Measurements from ENCODE around the gene CRLF2. TPM values are rescaled to one million over a fixed set of nuclear protein-coding genes. Genes with fewer than 3 reads are reported as not detected.
"Not testable (repeated sequence)": the region's sequence is repeated elsewhere in the genome, so short reads cannot be mapped to it uniquely, and the experiment has no call there.

The CRLF2 gene
- total RNA-seq, 4 donors from 2014 or later, result 0.47 to 1.0 (median 0.61) TPM

DNA sequence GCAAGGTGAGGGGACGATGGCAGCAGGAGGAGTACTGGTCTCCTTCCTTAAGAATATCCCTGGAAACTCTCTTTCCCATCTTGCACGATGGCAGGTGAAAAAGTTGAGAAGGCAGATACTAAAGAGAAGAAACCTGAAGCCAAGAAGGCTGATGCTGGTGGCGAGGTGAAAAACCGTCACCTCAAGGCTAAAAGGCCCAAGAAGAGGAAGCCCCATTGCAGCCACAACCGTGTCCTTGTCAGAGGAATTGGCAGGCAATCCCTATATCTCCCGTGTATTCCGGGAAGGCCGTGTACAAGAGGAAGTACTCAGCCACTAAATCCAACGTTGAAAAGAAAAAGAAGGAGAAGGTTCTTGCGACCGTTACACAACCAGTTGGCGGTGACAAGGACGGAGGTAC lies 40.0 kb downstream of the CRLF2 start:
- no peak for DNase-seq (ENCODE audit: low spot score)
- ATAC-seq (ENCODE audit: low FRiP score), result no peak
- TF ChIP-seq, protein P1, sequence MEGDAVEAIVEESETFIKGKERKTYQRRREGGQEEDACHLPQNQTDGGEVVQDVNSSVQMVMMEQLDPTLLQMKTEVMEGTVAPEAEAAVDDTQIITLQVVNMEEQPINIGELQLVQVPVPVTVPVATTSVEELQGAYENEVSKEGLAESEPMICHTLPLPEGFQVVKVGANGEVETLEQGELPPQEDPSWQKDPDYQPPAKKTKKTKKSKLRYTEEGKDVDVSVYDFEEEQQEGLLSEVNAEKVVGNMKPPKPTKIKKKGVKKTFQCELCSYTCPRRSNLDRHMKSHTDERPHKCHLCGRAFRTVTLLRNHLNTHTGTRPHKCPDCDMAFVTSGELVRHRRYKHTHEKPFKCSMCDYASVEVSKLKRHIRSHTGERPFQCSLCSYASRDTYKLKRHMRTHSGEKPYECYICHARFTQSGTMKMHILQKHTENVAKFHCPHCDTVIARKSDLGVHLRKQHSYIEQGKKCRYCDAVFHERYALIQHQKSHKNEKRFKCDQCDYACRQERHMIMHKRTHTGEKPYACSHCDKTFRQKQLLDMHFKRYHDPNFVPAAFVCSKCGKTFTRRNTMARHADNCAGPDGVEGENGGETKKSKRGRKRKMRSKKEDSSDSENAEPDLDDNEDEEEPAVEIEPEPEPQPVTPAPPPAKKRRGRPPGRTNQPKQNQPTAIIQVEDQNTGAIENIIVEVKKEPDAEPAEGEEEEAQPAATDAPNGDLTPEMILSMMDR (IDR thresholded peaks at IDR 0.05), result no peak

DNA sequence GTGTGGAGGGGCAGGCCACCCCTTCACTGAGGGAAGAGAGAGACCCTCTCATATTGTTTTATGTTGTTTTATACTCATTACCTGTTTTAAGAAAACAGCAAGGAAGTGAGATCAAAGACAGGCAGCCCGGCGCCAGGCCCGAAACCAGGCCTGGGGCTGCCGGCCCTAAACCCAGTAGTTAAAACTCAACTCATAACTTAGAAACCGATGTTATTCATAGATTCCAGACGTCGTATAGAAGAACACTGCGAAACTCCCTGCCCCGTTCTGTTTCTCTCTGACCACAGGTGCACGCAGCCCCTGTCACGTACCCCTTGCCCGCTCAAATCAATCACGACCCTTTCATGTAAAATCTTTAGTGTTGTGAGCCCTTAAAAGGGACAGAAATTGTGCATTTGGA lies 40.5 kb downstream of the CRLF2 start:
- not testable (repeated sequence) for ATAC-seq (ENCODE audit: low FRiP score); DNase-seq (ENCODE audit: low spot score)

DNA sequence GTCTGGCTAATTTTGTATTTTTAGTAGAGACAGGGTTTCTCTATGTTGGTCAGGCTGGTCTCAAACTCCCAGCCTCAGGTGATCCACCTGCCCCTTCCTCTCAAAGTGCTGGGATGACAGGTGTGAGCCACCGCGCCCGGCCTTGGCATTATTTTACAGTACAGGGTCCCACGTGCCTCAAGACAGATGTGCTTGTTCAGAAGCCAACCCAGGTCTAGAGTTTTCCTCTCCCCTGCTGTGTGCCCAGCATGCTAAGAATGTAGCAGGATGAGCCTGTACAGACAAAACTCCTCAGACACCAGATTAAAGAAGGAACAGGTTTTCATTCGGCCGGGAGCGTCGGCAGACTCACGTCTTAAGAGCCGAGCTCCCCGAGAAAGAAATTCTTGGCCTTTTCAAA lies 42.2 kb downstream of the CRLF2 start:
- TF ChIP-seq, protein P1 (IDR thresholded peaks at IDR 0.05), result no peak
- no peak for ATAC-seq (ENCODE audit: low FRiP score)
- no peak for DNase-seq (ENCODE audit: low spot score)

DNA sequence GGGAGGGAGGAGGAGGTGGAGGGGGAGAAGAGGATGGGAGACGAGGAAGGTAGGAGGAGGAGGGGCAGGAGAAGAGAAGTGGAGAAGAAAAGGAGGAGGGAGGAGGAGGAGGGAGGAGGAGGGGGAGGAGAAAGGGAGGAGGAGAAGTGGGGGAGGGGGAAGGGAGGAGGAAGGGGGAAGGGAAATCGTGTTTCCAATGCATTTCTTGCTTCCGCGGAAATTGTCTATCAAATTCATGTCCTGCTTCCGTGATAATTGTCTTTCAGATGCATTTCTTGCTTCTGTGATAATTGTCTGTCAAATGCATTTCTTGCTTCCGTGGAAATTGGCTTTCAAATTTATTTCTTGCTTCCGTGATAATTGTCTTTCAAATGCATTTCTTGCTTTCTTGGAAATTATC lies 43.3 kb downstream of the CRLF2 start:
- DNase-seq (ENCODE audit: low spot score) (no peak), ATAC-seq (ENCODE audit: low FRiP score) (no peak)
- TF ChIP-seq, protein P1 (IDR thresholded peaks at IDR 0.05), result no peak

DNA sequence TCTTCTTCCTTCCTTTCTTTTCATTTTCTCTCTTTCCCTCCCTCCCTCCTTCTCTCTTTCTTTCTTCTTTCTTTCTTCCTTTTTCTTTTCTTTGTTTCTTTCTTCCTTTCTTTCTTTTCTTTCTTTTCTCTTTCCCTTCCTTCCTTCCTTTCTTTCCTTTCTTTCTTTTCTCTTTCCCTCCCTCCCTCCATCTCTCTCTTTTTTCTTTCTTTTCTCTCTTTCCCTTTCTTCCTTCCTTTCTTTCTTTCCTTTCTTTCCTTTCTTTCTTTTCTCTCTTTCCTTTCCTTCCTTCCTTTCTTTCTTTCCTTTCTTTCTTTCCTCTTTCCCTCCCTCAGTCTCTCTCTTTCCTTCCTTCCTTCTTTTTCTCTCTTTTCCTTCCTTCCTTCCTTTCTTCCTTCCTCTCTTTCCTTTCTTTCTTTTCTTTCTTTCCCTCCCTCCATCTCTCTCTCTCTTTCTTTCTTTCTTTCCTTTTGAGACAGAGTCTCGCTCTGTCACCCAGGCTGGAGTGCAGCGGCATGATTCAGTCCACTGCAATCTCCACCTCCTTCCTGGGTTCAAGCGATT lies 44.4 kb downstream of the CRLF2 start:
- TF ChIP-seq, protein P1 (IDR thresholded peaks at IDR 0.05), result no peak
- no peak for ATAC-seq (ENCODE audit: low FRiP score)
- no peak for DNase-seq (ENCODE audit: low spot score)

DNA sequence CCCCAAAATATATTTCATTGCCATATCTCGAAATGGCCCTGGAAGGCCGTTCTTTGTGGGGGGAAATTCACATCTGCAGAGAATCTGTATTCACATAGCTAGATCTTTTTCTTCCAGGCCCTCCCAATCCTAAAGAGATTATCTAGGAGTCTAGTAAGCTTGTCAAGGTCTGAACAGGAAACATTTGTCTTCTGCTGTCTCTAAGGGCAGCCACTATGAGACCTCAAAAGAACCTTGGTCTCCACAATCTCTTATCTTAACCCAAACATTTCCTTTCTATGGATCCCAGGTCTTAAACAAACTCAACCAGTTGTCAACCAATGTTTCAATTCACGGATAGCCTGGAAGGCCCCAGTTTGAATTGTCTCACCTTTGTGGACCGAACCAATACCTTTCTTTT lies 45.0 kb downstream of the CRLF2 start:
- DNase-seq (ENCODE audit: low spot score) (no peak), ATAC-seq (ENCODE audit: low FRiP score) (no peak)
- TF ChIP-seq, protein P1 (IDR thresholded peaks at IDR 0.05), result no peak

DNA sequence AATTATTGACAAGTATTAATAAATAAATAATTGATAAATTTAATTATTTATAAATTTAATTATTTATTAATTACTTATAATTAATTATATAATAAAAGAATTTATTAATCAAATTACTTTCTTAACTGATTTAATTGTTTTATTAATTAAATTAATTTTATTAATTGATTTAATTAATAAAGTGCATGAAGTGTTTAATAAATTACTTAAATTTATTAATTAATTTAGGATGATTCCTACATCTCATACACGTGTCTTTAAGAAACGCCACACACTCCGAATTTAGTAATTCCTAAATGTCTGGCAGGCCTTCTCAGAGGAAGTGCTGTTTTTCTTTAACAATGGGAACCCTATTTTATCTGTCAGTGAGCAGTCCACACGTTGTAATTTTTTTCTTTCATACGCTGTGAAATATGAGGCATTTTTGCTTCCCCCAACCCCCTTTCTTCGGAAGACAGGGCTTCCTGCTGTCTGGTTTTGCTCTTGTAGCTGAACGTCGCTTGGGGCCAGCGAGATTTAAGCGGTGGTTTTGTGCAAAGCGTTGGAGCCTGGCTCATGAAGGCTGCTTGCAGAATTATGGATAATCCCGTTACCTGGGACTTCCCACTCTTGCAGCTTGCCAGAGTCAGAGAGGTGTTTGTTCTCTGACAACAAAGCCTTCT lies 46.8 kb downstream of the CRLF2 start:
- ATAC-seq (ENCODE audit: low FRiP score), result no peak

More for the DNA sequence above, 46.8 kb downstream of the CRLF2 start:
- TF ChIP-seq, protein P1 (IDR thresholded peaks at IDR 0.05), result no peak
- DNase-seq (ENCODE audit: low spot score), result no peak
